ENCODE data around the gene OAS3. TPM values are rescaled to one million over a fixed set of nuclear protein-coding genes. Genes with fewer than 3 reads are reported as not detected.

The OAS3 gene
- total RNA-seq, 2 donors from 2014 or later = 0.64 to 0.84 TPM

GRCh38 chr12:113002155-113002554 lies 63.9 kb downstream of the OAS3 start:
- H3K4me1 Mint-ChIP-seq = no peaks in the 10 kb centered on the region
- peak; percentile 33 for TF ChIP-seq CTCF (conservative IDR thresholded peaks at IDR 0.05)
- H3K9me3 ChIP-seq (ENCODE audit: control insufficient read depth, low read length) = no peaks in the 10 kb centered on the region
- H3K4me3 Mint-ChIP-seq = no peak overlapping the region
- DNase-seq = no peak
- H3K27ac Mint-ChIP-seq = no peak overlapping the region
- H3K36me3 ChIP-seq (ENCODE audit: control insufficient read depth, insufficient read depth, low read length) = no peaks in the 10 kb centered on the region
- no peaks in the 10 kb centered on the region for H3K36me3 Mint-ChIP-seq (ENCODE audit: low read depth)
- peaks cover 30% of the 10 kb centered on the region for H3K27me3 Mint-ChIP-seq (ENCODE audit: insufficient read depth)
- no peak overlapping the region for H3K4me3 ChIP-seq (ENCODE audit: low read length)
- H3K27ac ChIP-seq (ENCODE audit: low read depth, low read length) = no peak overlapping the region
- peaks cover 3% of the 10 kb centered on the region for H3K9me3 Mint-ChIP-seq
- WGBS, 2 experiments (ENCODE audit: insufficient coverage in 1 of 2, insufficient read length in 1 of 2) = 89 to 93% methylated on average over 4 of the region's 4 CpGs
- H3K9ac ChIP-seq (ENCODE audit: extremely low read depth, low read length, poor library complexity, severe bottlenecking) = no peak overlapping the region
- peaks cover 12% of the 10 kb centered on the region for H3K27me3 ChIP-seq (ENCODE audit: control insufficient read depth, insufficient read depth, low read length, poor library complexity, severe bottlenecking)
- no peaks in the 10 kb centered on the region for H3K4me1 ChIP-seq (ENCODE audit: control insufficient read depth, insufficient read depth, low read length)

GRCh38 chr12:113002676-113003075 lies 64.4 kb downstream of the OAS3 start:
- no peaks in the 10 kb centered on the region for H3K36me3 Mint-ChIP-seq (ENCODE audit: low read depth)
- H3K4me1 Mint-ChIP-seq = no peaks in the 10 kb centered on the region
- no peaks in the 10 kb centered on the region for H3K36me3 ChIP-seq (ENCODE audit: control insufficient read depth, insufficient read depth, low read length)
- no peaks in the 10 kb centered on the region for H3K9me3 ChIP-seq (ENCODE audit: control insufficient read depth, low read length)
- no peak for TF ChIP-seq CTCF (conservative IDR thresholded peaks at IDR 0.05)
- no peak overlapping the region for H3K27ac ChIP-seq (ENCODE audit: low read depth, low read length)
- peaks cover 2% of the 10 kb centered on the region for H3K9me3 Mint-ChIP-seq
- WGBS, 2 experiments (ENCODE audit: insufficient coverage in 1 of 2, insufficient read length in 1 of 2) = 87 to 91% methylated on average over 4 to 5 of the region's 5 CpGs
- no peak overlapping the region for H3K9ac ChIP-seq (ENCODE audit: extremely low read depth, low read length, poor library complexity, severe bottlenecking)
- peaks cover 25% of the 10 kb centered on the region for H3K27me3 Mint-ChIP-seq (ENCODE audit: insufficient read depth)
- H3K4me1 ChIP-seq (ENCODE audit: control insufficient read depth, insufficient read depth, low read length) = no peaks in the 10 kb centered on the region
- H3K4me3 ChIP-seq (ENCODE audit: low read length) = no peak overlapping the region
- H3K27me3 ChIP-seq (ENCODE audit: control insufficient read depth, insufficient read depth, low read length, poor library complexity, severe bottlenecking) = peaks cover 14% of the 10 kb centered on the region
- H3K27ac Mint-ChIP-seq = no peak overlapping the region
- no peak for DNase-seq
- no peak overlapping the region for H3K4me3 Mint-ChIP-seq

- Histone ChIP-seq H3K4me1 (ENCODE audit: control insufficient read depth, insufficient read depth, low read length) (no peaks in the 10 kb centered on the region), H3K27me3 (ENCODE audit: control insufficient read depth, insufficient read depth, low read length, poor library complexity, severe bottlenecking) (peaks cover 15% of the 10 kb centered on the region), H3K9ac (ENCODE audit: extremely low read depth, low read length, poor library complexity, severe bottlenecking) (no peak overlapping the region), H3K4me3 (ENCODE audit: low read length) (no peak overlapping the region), H3K27ac (ENCODE audit: low read depth, low read length) (no peak overlapping the region), H3K9me3 (ENCODE audit: control insufficient read depth, low read length) (no peaks in the 10 kb centered on the region), H3K36me3 (ENCODE audit: control insufficient read depth, insufficient read depth, low read length) (no peaks in the 10 kb centered on the region)
- TF ChIP-seq CTCF (conservative IDR thresholded peaks at IDR 0.05) = no peak
- H3K36me3 Mint-ChIP-seq (ENCODE audit: low read depth) = no peaks in the 10 kb centered on the region
- no peak for DNase-seq
- WGBS, 2 experiments (ENCODE audit: insufficient coverage in 1 of 2, insufficient read length in 1 of 2) = 89 to 94% methylated on average over 9 of the region's 9 CpGs
- H3K27ac Mint-ChIP-seq = no peak overlapping the region
- no peaks in the 10 kb centered on the region for H3K9me3 Mint-ChIP-seq
- no peaks in the 10 kb centered on the region for H3K4me1 Mint-ChIP-seq
- no peak overlapping the region for H3K4me3 Mint-ChIP-seq
- peaks cover 28% of the 10 kb centered on the region for H3K27me3 Mint-ChIP-seq (ENCODE audit: insufficient read depth)
Observed at GRCh38 chr12:113003636-113004035, 65.4 kb downstream of the OAS3 start.

Measured in endodermal cell (in vitro differentiated cells).